ENCODE data around the gene LHX3. TPM values are rescaled to one million over a fixed set of nuclear protein-coding genes. Genes with fewer than 3 reads are reported as not detected.

Gene LHX3
- total and polyA plus RNA-seq, 10 of the 15 experiments (the other 5 are each of a cell fraction or from before 2014, with no cell fraction given): not detected

DNA sequence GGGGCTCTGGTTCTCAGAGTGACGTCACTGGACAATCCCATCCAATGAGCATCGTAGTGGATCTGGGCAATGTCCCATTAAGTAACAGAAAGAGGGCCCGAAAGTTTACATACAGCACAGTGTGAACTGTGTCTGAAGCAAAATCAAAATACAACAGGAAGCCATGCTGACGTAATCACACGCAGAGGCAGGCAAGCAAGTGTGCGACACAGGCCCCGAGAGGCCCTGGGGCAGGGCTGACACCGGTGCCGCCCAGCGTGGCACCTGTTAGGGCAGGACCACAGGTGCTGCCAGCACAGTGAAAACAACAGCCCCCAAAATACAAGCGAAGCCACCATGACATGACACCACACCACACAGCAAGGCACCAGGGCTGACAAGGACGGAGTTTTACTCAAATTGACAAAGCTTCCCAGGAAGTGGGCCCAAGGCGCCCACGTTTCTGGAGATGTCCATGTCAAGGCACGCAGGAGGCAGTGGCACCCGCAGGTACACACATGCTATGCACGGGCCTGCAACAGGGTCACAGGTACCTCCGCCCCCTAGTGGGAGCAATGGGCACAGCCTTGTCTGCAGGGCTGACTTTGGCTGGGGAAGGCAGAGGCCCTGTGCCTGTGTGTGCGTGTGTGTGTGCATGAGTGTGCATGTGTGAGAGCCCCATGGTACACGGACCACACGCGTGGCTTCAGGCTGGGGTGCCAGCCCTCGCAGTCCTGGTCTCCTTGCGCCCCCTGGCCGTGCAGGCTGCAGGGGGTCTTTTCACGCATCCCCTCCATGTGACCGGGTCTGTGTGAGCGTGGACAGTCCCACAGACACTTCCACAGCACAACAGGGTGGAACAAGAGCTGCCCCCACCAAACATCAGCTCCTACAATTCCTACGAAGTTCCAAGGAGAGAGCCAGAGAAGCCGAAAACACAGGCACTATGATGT lies 21.1 kb upstream of the LHX3 start:
- ChIA-PET RAD21 (ENCODE audit: unreplicated experiment) (interaction anchor here (0.6 to 1.2 kb wide), 2 partner anchors 14 to 137 kb away, joined by 3 read pairs; no protein-coding TSS in a partner anchor), POLR2A (interaction anchor here (1.0 kb wide), 1 partner anchor 17 kb away, joined by 3 read pairs; no protein-coding TSS in a partner anchor), SMC1A (ENCODE audit: uncharacterized antibody, unreplicated experiment) (interaction anchor here (1.2 to 2.4 kb wide), 2 partner anchors 17 to 87 kb away, joined by 3 to 9 read pairs; no protein-coding TSS in a partner anchor), CTCF (interaction anchor here (0.6 to 6.5 kb wide), 6 partner anchors 8 to 258 kb away, joined by 3 to 30 read pairs (median 4); no protein-coding TSS in a partner anchor)
- peak overlapping the region; percentile 42; the same call in 1 of the 2 replicates for H3K4me3 ChIP-seq
- peak; percentile 87 for FAIRE-seq
- peak overlapping the region; percentile 79 for H3K27ac ChIP-seq (ENCODE audit: control insufficient read depth, insufficient read depth)
- in situ Hi-C loops (cut with MboI) (no loop called here), intact Hi-C loops (cut with micrococcal nuclease; ENCODE audit: unreplicated experiment) (loop anchor here (5.0 kb wide), 1 partner anchor 259 kb away; no protein-coding TSS in a partner anchor)
- peak overlapping the region; percentile 96 for H3K4me2 ChIP-seq (ENCODE audit: control insufficient read depth, insufficient read depth)
- 19% methylated on average over 30 of the region's 30 CpGs for WGBS (ENCODE audit: insufficient coverage, insufficient replicate concordance, low lambda C conversion rate, missing lambda C conversion rate)
- no TSS peak for BruUV-seq (replicated peaks)
- DNase-seq (ENCODE audit: low read depth, low spot score): peak; percentile 31
- H3K4me1 ChIP-seq (ENCODE audit: control insufficient read depth, insufficient read depth, low read length): peaks cover 19% of the 10 kb centered on the region
- H3K9ac ChIP-seq (ENCODE audit: control insufficient read depth, insufficient read depth, low read length): peak overlapping the region; percentile 45
- no peaks in the 10 kb centered on the region for H3K9me3 ChIP-seq (replicated peaks; ENCODE audit: control insufficient read depth, insufficient read depth, low read length)
- H4K20me1 ChIP-seq (ENCODE audit: control insufficient read depth, insufficient read depth): no peaks in the 10 kb centered on the region
- ATAC-seq: peak; percentile 99
- H3K27me3 ChIP-seq (replicated peaks in 1 of 2; ENCODE audit: control insufficient read depth in 2 of 2, insufficient read depth in 2 of 2, low read length in 1 of 2): no peaks in the 10 kb centered on the region
- H2AFZ ChIP-seq (ENCODE audit: control insufficient read depth, low read depth, low read length): peak overlapping the region; percentile 77
- peaks cover 8 to 28% of the 10 kb centered on the region in 2 experiments for H3K36me3 ChIP-seq (ENCODE audit: control insufficient read depth in 2 of 2, insufficient read depth in 2 of 2, low read length in 1 of 2)
- H3K79me2 ChIP-seq (ENCODE audit: control insufficient read depth, insufficient read depth, low read length): peaks cover 10% of the 10 kb centered on the region
- TF ChIP-seq KLF5 (IDR thresholded peaks at IDR 0.05; ENCODE audit: partially characterized antibody): peak; percentile 5
- TF ChIP-seq SMAD1 (IDR thresholded peaks at IDR 0.05; ENCODE audit: low read depth, partially characterized antibody): no peak
- TF ChIP-seq NBN (IDR thresholded peaks at IDR 0.05): 0 out of 2 replicates have a peak, but pooled peaks have one; percentile 11
- peak; percentile 24; the same call in 1 of the 2 replicates for TF ChIP-seq PAX5 (IDR thresholded peaks at IDR 0.05; ENCODE audit: borderline replicate concordance, low read depth, low read length)
- TF ChIP-seq ESRRA (IDR thresholded peaks at IDR 0.05; ENCODE audit: low read length): peak; percentile 34; the same call in 1 of the 2 replicates
- 0 out of 2 replicates have a peak, but pooled peaks have one; percentile 12 for TF ChIP-seq POLR2AphosphoS5 (IDR thresholded peaks at IDR 0.05; ENCODE audit: low read length)
- TF ChIP-seq STAT1 (conservative IDR thresholded peaks at IDR 0.05): no peak
- TF ChIP-seq, protein P1, sequence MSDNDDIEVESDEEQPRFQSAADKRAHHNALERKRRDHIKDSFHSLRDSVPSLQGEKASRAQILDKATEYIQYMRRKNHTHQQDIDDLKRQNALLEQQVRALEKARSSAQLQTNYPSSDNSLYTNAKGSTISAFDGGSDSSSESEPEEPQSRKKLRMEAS (IDR thresholded peaks at IDR 0.05; ENCODE audit: low read depth, low read length): peak; percentile 56; the same call in 1 of the 2 replicates
- TF ChIP-seq SMC3 (IDR thresholded peaks at IDR 0.05; ENCODE audit: borderline replicate concordance, low read length): peak; percentile 63
- peak; percentile 48 for TF ChIP-seq RAD21 (IDR thresholded peaks at IDR 0.05; ENCODE audit: insufficient read depth, low read depth, low read length)
- TF ChIP-seq RFX5 (IDR thresholded peaks at IDR 0.05; ENCODE audit: low read depth, low read length): no peak
- TF ChIP-seq TCF3 (IDR thresholded peaks at IDR 0.05; ENCODE audit: borderline replicate concordance, insufficient read depth, low read depth, low read length): 0 out of 2 replicates have a peak, but pooled peaks have one; percentile 7
- TF ChIP-seq MTA2 (IDR thresholded peaks at IDR 0.05; ENCODE audit: low read depth): 0 out of 2 replicates have a peak, but pooled peaks have one; percentile 14
- peak; percentile 13; the same call in 1 of the 2 replicates for TF ChIP-seq LARP7 (IDR thresholded peaks at IDR 0.05)
- TF ChIP-seq, protein P2, sequence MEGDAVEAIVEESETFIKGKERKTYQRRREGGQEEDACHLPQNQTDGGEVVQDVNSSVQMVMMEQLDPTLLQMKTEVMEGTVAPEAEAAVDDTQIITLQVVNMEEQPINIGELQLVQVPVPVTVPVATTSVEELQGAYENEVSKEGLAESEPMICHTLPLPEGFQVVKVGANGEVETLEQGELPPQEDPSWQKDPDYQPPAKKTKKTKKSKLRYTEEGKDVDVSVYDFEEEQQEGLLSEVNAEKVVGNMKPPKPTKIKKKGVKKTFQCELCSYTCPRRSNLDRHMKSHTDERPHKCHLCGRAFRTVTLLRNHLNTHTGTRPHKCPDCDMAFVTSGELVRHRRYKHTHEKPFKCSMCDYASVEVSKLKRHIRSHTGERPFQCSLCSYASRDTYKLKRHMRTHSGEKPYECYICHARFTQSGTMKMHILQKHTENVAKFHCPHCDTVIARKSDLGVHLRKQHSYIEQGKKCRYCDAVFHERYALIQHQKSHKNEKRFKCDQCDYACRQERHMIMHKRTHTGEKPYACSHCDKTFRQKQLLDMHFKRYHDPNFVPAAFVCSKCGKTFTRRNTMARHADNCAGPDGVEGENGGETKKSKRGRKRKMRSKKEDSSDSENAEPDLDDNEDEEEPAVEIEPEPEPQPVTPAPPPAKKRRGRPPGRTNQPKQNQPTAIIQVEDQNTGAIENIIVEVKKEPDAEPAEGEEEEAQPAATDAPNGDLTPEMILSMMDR (IDR thresholded peaks at IDR 0.05 in 2 of 3, conservative IDR thresholded peaks at IDR 0.05 in 1 of 3; ENCODE audit: control insufficient read depth in 2 of 3, extremely low read depth in 1 of 3, insufficient read depth in 1 of 3, low read depth in 3 of 3, low read length in 3 of 3): peak; percentile 90 to 98 (median 98)
- TF ChIP-seq KAT2A (conservative IDR thresholded peaks at IDR 0.05; ENCODE audit: control insufficient read depth, low read depth, low read length): no peak
- peak; percentile 74 to 89 for TF ChIP-seq BHLHE40 (IDR thresholded peaks at IDR 0.05; ENCODE audit: borderline replicate concordance in 1 of 2, low read depth in 2 of 2, low read length in 1 of 2)
- peak; percentile 88 for TF ChIP-seq CREB1 (IDR thresholded peaks at IDR 0.05; ENCODE audit: low read depth)
- TF ChIP-seq HDGF (IDR thresholded peaks at IDR 0.05): peak; percentile 66; the same call in 1 of the 2 replicates

All from GM12878 (cell line).